ENCODE data around the gene ZC3H12A.

Gene ZC3H12A

DNA sequence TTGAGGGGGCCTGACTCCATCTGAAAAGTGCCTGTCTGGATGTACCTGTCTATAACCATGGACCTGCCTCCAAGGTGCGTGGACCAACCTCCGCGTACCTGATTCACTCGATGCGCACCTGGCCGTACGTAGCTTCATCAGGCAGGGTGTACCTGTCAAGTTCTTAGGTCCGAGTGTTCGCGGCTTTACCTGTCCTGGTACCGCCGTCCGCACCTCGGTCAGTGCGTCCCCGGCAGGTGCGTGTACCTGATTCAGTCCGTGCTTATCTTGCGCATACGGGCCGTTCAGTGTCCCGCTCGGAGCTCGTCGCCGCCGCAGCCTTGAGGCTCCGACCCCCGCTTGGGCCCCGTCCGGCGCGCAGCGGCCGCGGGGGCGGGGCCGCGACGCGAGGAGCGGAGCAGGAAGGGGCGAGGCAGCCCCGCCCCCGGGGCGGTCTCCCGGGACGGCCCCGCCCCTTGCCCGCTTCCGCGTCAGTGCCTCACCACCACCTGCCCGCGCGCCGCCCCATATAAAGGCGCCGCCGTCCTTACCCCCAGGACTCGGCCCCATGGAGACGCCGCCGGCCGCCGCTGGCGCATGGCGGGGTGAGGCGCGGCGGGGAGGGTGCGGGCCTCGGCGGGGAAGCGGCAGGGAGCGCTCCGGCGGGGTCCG lies at the start of gene ZC3H12A:
Gene ZC3H12A (plus strand): TSS at position 535 of the 651 bp plus-strand sequence. CDS start 917 bp downstream, outside the sequence.
- peak; percentile 99 for DNase-seq (ENCODE audit: low spot score)

DNA sequence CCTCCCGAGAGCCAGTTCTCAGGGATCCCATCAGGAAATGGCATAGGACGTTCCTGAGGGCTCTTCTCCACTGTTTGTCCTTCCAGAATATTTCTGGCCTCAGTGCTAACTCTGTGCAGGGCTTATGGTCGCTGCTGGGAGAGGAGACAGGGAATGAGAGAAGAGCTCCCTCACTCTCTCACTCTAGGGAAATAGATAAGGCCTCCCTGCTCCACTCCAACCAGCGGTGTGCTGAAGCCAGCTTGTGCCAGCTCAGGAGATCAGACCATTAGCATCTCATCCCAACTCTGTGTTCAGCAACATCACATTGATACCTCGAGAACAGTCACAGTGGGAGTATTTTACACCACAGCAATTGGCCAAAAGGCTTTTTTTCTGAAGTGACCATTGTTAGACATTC lies 49.2 kb upstream of the ZC3H12A start:
- no peak for DNase-seq (ENCODE audit: low spot score)

DNA sequence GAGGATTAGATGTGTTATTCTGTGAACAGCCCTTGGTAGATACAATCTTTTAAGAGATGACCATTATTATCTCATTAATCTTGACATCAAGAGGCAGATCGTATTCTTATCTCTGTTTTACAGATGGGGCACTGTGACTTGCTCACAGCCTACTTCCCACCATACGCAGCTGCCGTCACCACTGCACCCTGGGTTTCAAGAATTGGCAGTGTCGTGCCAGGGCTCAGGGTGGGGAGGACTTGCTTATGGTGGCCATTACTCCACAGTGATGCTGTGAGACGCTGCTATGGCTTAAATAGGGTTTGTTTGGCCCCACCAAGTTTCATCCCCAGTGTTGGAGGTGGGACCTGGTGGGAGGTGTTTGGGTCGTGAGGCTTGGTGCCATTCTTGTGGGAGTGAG lies 45.4 kb upstream of the ZC3H12A start:
- no peak for DNase-seq (ENCODE audit: low spot score)

DNA sequence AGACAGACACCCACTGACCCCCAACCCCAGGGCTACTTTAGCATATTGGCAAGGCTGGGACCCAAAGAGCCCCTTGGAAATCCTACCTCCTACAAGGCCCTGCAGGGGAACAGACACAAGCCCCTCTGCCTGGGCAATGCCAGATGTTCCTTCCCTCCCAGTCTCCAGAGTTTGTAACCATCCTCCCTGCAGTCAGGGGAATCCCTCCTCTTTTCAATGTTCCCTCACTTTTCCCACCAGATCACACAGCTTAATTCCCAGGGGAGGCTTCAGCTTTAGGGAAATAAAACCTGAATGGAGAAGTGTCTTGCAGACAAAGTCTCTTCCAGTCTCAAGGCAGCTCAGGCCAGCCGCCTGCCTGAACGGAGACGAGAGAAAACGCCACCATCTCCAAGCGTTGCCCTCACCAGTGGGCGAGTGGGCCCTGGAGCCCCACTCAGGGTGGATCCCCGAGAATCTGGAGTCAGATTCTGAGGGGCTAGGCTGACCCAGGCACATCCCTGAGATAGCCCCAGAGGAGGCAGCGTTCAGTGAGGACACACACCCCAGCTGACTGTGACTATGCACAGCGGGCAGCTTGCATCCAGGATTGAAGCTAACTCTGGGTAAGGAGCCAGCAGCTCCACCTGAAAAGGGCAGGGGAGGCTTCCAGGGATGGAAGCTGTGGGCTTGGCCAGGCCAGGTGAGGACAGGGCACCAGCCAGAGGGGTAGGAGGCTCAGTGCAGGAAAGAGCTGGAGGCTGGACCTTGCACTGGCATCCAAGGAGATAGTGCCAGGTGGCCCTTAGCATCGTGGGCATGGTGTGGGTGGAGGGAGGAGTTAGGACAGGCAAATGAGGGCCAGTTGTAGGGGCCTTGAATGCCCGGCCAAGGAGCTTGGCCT lies 44.0 kb upstream of the ZC3H12A start:
- DNase-seq (ENCODE audit: low spot score) = no peak

DNA sequence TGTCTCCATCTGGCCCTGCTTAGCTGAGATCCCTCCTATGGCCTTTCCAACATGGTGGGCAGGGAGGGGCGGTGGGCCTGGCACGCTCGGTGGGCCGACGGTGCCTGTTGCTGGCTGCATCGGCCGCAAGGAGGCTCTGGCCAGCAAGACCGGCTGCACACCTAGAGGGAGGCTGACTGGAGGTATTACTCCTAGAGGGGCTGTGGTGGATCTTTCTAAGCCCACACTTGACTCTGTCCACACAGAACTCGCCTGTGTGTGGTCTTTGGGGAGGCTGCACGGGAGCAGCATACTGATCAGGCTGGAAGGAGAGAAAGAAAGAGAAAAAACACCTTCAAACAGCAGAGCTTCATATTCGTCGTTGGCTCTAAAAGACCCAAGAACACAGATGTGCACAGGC lies 41.7 kb upstream of the ZC3H12A start:
- no peak for DNase-seq (ENCODE audit: low spot score)

DNA sequence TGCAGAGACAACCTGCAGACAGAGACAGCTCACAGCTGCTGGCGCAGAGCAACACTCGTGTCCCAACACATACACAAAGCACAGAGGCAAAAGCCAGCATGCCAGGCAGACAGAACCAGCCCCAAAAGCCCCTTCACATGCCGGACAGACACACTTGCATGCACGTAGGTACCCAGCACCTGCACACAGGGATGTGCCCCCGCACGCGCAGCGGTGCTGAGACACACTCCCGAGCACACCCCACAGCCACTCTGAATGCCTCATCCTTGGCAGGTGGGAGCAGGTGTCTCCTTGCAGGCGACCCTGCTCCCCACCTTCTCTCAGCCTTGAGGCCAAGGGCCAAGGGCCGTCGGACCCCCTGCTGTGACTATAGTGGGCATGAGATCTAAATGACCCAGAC lies 41.2 kb upstream of the ZC3H12A start:
- DNase-seq (ENCODE audit: low spot score) = no peak

DNA sequence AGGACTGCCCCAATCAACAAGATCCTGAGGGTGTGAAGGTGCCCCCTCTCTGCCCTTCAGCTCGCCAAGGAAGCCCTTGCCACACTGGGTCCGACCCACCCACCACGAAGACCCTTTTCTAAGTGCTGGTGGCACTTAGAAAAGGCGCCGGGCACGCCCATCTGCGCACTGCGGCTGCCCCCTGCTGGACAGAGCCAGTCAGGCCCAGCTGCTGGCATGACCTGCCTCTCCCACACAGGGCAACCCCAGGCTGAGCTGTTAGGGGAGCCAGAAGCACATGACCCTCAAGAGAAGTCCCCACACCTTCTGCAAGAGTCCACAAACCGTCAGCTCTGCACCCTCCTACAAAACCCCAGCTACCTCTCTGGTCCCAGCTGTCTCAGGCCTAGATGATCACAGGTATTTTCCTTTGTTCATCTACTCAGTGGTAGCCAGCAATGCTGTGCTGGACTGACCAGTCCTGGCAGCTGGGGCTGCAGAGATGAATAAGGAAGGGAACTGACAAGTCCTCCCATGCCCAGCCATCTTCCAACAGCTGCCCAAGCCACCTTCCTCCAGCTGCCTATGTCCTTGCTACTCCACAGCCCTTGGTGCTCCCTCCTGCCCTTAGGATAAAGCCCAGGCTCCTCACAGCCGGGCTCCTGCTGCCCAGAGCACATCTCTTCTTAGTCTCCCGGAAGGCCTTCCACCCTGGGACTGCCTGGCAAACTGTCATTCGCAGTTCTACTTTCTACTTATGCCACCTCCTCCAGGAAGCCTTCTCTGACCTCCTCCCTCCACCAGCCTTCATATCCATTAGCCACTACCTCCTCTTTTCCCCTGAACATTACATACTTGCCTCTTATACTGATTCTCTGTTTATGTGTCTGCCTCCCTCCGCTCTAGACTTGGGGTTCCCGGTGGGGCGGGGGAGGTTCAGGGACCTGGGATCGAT lies 39.8 kb upstream of the ZC3H12A start:
- peak; percentile 94 for DNase-seq (ENCODE audit: low spot score)

DNA sequence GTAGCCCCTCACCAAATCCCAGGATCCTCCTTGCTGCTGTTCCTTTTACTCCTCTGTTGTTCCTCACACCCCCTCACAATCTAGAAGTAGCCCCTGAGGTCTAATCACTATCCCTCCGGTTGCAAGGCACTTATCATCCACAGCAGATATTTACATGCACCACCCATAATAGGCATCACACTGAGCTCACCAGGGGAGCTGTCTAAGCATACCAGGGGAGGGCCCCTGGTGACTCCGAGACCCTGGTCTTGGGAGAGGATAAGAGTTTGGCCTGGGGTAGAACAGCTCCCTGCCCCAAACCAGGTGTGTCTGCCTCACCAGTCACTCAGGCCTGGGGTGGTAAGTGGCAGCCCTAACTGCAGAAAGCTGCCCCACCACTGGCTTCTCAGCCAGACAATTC lies 37.3 kb upstream of the ZC3H12A start:
- DNase-seq (ENCODE audit: low spot score) = no peak

DNA sequence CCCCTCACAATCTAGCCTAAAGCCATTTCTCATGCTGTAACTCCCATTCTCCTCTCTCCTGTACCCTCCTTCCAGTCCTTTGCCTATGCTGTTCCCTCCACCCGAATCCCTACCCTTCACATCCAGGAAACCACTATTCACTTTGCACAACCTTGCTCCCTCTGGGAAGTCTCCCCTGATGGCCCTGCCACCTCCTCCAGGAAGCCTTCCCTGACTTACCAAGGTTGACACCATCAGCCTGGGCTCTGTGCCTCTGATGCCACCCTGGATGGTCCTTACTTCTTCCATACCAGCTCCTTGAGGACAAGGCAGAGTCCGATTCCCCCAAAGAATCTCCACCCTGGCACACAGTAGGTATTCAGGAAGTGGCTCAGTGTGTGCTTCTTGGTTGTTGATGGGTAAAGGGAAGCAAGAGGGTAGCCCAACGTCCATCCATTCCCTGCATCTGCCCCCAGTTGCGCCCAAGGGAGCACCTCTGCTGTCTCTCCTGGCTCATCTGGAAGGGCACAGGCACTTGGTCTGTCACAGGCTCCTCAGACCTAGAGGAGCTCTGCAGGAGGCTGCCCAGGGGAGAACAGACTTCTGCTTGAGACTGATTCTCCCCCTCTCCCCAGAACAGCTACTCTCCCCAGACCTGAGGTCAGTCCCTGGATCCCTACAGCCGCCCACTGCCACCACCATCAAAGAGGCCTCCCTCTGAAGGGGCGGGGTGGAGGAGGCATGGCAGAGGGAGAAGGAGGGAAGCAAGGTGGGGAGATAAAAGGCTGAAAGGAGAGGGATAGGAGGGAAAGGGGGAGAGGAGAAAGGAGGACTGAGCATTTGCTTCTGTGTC lies 36.1 kb upstream of the ZC3H12A start:
- no peak for DNase-seq (ENCODE audit: low spot score)

DNA sequence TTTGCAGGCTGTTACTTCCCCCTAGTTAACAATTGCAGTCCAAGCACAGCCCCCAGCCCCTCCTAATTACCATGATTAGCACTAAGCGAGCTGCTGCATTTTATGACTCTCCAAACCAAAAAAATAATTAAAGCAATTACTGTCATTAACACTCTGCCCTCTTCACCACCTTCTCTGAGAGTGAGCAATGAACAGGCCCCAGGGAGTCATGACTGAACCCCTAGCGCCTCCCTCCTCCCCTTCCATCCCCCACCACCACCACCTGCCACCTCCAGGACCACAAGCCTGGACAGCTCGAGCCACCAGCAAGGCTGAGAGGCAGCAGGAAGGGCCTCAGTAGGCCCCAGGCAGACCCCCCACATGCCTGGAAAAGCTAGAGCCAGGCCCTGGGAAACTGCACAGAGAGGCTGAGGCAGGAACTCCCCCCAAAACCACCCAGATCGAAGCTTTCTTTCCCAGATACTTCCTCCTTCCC lies 35.5 kb upstream of the ZC3H12A start:
- peak; percentile 52 for DNase-seq (ENCODE audit: low spot score)

DNA sequence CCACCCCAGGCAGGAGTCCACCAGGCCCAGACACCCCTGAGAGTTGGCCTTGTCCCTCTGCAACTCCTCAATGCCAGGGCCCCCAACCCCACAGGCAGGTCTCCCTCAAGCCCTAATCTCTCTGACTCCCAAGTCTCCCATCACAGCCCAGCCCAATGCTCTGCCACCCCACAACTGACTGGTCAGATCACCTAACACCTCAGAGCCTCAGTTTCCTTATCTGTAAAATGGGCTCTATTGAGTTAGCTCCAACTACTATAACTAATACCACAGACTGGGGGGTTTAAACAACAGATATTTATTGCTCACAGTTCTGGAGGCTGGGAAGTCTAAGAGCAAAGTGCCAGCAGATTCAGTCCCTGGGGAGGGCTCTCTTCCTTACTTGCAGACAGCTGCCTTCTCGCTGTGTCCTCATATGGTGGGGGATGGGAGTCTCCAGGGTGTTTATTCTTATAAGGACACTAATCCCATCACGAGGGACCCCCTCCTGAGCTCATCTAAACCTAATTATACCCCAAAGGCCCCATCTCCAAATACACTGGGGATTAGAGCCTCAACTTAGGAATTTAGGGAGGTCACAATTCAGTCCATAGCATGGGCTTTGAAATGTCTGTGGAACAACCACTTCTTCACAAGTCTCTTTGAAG lies 34.9 kb upstream of the ZC3H12A start:
- DNase-seq (ENCODE audit: low spot score) = no peak

DNA sequence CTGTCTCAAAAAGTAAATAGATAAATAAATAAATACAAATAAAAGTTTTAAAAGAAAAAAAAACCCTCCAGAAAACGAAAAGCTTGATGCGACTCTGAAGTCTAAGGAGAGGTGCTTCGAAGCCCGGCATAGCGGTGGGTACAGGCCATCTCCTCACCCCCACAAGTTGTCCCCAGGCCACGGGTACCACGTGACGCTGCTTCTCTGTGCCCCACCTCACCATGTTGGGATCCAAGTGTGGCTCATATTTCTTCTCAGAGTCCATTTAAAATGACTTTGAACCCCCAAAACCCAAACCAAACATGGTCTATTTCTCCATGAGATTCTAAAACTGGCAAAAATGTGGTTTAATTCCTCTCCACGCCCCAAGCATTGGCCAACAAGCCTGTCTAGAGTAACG lies 32.9 kb upstream of the ZC3H12A start:
- DNase-seq (ENCODE audit: low spot score) = no peak

DNA sequence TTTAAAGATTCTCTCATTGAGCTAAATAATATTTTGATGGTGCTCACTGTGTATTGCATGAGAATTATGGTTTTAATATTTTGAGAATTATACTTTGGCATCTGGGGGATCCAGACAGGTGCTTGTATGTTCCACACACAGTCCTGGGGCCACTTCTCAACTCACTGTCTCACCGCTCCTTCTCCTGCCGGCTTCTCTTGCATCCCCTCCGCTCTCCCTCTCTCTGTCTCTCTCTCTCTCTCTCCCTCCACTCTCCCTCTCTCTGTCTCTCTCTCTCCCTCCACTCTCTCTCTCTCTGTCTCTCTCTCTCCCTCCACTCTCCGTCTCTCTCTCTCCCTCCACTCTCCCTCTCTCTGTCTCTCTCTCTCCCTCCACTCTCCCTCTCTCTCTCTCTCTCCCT lies 32.2 kb upstream of the ZC3H12A start:
- DNase-seq (ENCODE audit: low spot score) = no peak

DNA sequence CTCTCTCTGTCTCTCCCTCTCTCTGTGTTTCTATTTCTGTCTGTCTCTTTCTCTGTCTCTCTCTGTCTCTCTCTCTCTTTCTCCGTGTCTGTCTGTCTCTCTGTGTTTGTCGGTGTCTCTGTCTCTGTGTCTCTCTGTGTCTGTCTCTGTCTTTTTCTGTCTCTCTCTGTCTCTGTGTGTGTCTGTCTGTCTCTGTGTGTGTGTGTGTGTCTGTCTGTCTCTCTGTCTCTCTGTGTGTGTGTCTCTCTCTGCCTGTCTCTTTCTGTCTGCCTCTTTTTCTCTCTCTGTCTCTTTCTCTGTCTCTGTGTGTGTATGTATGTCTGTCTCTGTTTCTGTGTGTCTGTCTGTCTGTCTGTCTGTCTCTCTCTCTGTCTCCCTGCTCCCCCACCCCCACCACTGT lies 31.7 kb upstream of the ZC3H12A start:
- no peak for DNase-seq (ENCODE audit: low spot score)

DNA sequence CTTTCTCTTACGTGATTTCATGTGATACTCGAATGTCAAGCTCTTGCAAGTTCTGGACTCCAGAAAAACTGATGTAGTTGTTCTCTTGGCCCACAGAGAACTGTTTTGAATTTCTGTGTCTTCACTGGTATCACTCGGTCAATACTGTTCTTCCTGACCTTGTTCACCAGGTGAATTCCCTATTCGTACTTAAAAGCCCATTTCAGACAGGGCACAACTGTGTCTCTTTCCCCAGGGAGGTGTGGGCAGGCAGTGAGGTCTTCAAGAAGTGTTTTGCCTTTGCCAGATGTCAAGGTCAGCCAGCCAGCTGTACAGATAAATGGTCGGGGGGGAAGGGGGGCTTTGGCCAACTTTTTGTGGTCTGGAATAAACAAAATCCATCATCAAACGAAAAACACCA lies 27.5 kb upstream of the ZC3H12A start:
- no peak for DNase-seq (ENCODE audit: low spot score)

DNA sequence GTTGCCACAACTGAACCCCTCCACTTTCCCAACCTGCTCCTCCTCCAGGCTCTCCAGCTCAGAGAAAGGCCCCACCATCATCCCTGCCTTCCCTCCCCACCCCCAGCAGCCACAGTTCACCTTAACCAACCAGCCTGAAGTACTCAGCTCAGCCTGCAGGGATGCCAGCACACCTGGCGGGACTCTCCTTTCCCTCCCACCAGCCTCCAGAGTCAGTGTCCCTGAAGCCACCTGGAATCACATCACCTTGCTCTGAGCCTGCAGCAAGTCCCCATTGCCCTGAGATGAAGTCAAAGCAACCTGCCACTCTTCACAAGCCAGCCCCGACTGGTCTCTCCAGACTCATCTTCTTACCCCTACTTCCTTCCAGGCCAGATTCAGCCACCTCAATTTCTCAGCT lies 26.2 kb upstream of the ZC3H12A start:
- DNase-seq (ENCODE audit: low spot score) = no peak

DNA sequence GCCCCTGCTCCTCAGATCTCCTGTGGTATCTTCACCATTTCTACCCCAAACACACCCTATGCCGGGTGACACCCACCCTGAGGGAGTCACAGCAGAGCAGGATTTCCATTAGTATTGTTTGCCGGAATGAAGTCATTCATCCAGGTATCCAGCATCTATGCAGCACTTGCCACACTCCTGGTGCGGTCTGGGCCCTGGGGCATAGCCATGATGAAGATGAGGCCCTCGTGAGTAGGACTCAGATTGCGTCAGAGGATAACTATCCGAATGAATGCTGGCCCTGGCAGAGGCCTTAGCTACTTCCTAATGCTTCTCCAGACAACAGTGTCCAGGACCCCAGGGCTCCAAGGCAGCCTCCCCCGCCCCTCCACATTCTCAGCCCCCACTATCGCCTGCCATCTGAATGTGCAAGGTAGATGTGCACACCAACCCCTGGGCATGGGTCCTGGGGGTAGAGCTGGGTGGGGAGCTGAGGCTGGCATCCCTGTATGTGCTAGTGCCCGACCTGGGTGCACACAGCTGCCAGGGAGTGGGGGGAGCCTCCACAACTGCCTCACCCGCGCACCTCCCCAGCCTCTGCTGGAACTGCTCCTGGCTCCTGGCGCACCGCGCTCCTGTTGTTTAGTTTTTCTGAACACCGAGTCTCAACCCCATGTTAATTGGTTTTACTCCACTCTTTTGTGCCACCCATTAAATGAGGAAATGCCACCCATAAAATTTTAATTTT lies 25.5 kb upstream of the ZC3H12A start:
- no peak for DNase-seq (ENCODE audit: low spot score)

DNA sequence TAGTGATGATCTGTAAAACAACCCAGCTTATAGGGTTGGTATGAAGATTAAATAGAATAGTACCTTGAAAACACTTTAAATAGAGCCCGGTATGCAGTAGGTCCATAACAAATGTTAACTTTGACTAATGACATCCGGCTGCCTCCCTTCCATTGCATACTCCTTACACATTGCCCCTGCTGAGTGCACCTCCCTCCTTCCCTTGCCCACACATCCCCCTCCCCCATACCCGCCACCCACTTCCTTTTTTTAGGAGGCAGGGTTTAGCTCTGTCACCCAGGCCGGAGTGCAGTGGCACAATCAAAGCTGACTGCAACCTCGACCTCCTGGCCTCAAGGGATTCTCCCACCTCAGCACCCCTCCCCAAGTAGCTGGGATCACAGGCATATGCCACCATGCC lies 24.4 kb upstream of the ZC3H12A start:
- no peak for DNase-seq (ENCODE audit: low spot score)

DNA sequence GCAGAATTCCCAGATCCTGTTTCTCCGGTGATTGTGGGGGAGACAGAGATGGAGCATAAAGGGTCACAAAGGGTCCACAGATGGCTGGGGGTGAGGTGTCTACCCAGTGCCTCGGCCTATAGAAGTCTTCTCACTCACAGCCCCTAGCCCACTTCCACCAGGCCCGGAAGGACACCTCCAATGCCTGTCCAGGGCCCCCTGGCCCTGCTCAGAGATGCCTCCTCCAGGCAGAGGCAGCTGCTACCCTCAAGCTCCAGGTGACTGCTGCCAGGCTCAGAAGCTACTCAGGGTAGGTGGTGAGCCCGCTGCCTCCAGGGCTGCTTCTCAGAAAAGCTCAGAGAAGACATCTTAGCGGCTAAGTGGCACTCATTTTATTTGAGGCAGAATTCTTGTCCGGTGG lies 22.0 kb upstream of the ZC3H12A start:
- DNase-seq (ENCODE audit: low spot score) = no peak

DNA sequence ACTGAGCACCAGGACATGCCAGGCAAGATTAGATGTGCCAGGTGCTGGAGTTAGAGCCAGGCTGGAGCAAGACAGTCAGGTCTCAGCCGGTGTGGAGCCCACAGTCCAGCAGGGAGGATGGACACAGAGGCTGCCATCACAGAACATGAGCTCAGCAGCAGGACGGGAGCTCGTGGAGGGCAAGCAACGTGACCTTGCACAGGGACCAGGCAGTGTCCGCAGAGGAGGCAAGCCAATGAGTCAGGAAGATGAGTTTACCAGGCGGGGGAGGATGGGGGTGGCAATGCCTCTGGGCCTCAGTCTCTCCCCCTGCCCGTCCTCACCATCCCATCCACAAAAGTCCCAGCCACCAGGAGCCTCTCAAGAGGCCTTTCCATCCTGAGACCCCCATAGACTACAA lies 20.7 kb upstream of the ZC3H12A start:
- DNase-seq (ENCODE audit: low spot score) = no peak

Measured in iPS-NIHi11 (cell line).